Measurements from ENCODE around the gene PIH1D2. TPM values are rescaled to one million over a fixed set of nuclear protein-coding genes. Genes with fewer than 3 reads are reported as not detected.
"Not testable (repeated sequence)": the region's sequence is repeated elsewhere in the genome, so short reads cannot be mapped to it uniquely, and the experiment has no call there.

Gene PIH1D2
- total and polyA plus RNA-seq, 10 donors = 0.18 to 2.2 (median 0.67) TPM

- no peak for TF ChIP-seq POLR2A (IDR thresholded peaks at IDR 0.05)
- no peak for TF ChIP-seq POLR2AphosphoS5 (IDR thresholded peaks at IDR 0.05)
- TF ChIP-seq CTCF (IDR thresholded peaks at IDR 0.05 in 8 of 11, conservative IDR thresholded peaks at IDR 0.05 in 3 of 11) = no peak
- Histone ChIP-seq H3K27me3 (replicated peaks in 1 of 7) (no peaks in the 10 kb centered on the region), H3K27ac (no peak overlapping the region), H3K4me1 (no peaks in the 10 kb centered on the region), H3K4me3 (no peak overlapping the region), H3K36me3 (peaks cover 0 to 84% (median 60%) of the 10 kb centered on the region in 6 donors), H3K9me3 (no peaks in the 10 kb centered on the region)
- no peak for DNase-seq
- intact Hi-C loops (cut with DNase I; ENCODE audit: low total_unique reads) = no loop called here
These were observed 22.4 kb upstream of the PIH1D2 start for GRCh38 chr11:112096194-112096593.

- H3K9me3 ChIP-seq; intact Hi-C loops (cut with DNase I; ENCODE audit: low total_unique reads); H3K4me1 ChIP-seq; DNase-seq; H3K27ac ChIP-seq; H3K27me3 ChIP-seq (replicated peaks in 1 of 7); H3K4me3 ChIP-seq: not testable (repeated sequence)
- peaks cover 2 to 93% (median 69%) of the 10 kb centered on the region in 6 donors for H3K36me3 ChIP-seq
- WGBS, 5 donors = 91 to 98% (median 95%) methylated on average over 2 of the region's 2 CpGs
These were observed 21.5 kb upstream of the PIH1D2 start for GRCh38 chr11:112095302-112095701.

GRCh38 chr11:112087212-112087611, 13.4 kb upstream of the PIH1D2 start:
- no peak for DNase-seq
- Histone ChIP-seq H3K4me1 (peaks cover 25 to 58% (median 45%) of the 10 kb centered on the region in 6 donors), H3K27me3 (replicated peaks in 1 of 7) (no peaks in the 10 kb centered on the region), H3K36me3 (peaks cover 2 to 76% (median 68%) of the 10 kb centered on the region in 6 donors), H3K27ac (peak overlapping the region; percentile 69 to 91 (median 81)), H3K4me3 (peak overlapping the region; percentile 69 to 98 (median 83)), H3K9me3 (no peaks in the 10 kb centered on the region)
- intact Hi-C loops (cut with DNase I; ENCODE audit: low total_unique reads) = loop anchor here (5.0 kb wide), 1 partner anchor 65 kb away; no protein-coding TSS in a partner anchor
- WGBS, 5 donors = 17 to 24% (median 21%) methylated on average over 10 of the region's 10 CpGs
- no peak for TF ChIP-seq POLR2AphosphoS5 (IDR thresholded peaks at IDR 0.05)
- no peak for TF ChIP-seq POLR2A (IDR thresholded peaks at IDR 0.05)
- TF ChIP-seq CTCF (IDR thresholded peaks at IDR 0.05 in 8 of 11, conservative IDR thresholded peaks at IDR 0.05 in 3 of 11) = no peak

- WGBS, 5 donors = 0 to 1% (median 0%) methylated on average over 38 to 45 of the region's 45 CpGs
- H3K9me3 ChIP-seq = no peaks in the 10 kb centered on the region
- H3K27ac ChIP-seq = peak within 1 kb of the TSS; percentile 69 to 91 (median 81)
- TF ChIP-seq POLR2AphosphoS5 (IDR thresholded peaks at IDR 0.05) (peak; percentile 94 to 97 (median 95)), POLR2A (IDR thresholded peaks at IDR 0.05) (no peak), CTCF (IDR thresholded peaks at IDR 0.05 in 8 of 11, conservative IDR thresholded peaks at IDR 0.05 in 3 of 11) (peak in 8 of 11 experiments; percentile 7 to 56 (median 45))
- peaks cover 2 to 76% (median 67%) of the 10 kb centered on the region in 6 donors for H3K36me3 ChIP-seq
- no peaks in the 10 kb centered on the region for H3K27me3 ChIP-seq (replicated peaks in 1 of 7)
- peaks cover 25 to 58% (median 45%) of the 10 kb centered on the region in 6 donors for H3K4me1 ChIP-seq
- DNase-seq = peak; percentile 97
- intact Hi-C loops (cut with DNase I; ENCODE audit: low total_unique reads) = loop anchor here (5.0 kb wide), 1 partner anchor 64 kb away; no protein-coding TSS in a partner anchor
- H3K4me3 ChIP-seq = peak within 1 kb of the TSS; percentile 69 to 98 (median 83)
These were observed 12.8 kb upstream of the PIH1D2 start, which contains the start of the genes SDHD and TIMM8B for GRCh38 chr11:112086422-112087191. Gene SDHD (plus strand): TSS chr11:112086873. CDS start chr11:112086908, 35 bp downstream. Gene TIMM8B (minus strand): TSS chr11:112086756. CDS start chr11:112086723, 33 bp downstream.

Measured in spleen (tissue), 11 donors.